SK-N-SH (cell line): Measurements from ENCODE around the gene ZAR1L. TPM values are rescaled to one million over a fixed set of nuclear protein-coding genes. Genes with fewer than 3 reads are reported as not detected.

Experiments
- CTCF ChIA-PET: fragments of 300-600, 350-600 bp; formaldehyde crosslinking; extraction: SDS; loops from one replicate; lab custom pipeline; 2021; lab: Yijun Ruan, JAX
- POLR2A ChIA-PET: fragments of 350-600 bp; sonication (Branson Sonifier 250); formaldehyde crosslinking; extraction: SDS; loops from one replicate; lab custom pipeline; 2020; ENCODE audit warnings: antibody characterized with exemption, inconsistent platforms; lab: Yijun Ruan, JAX
- DNase-seq: peaks from one replicate; pipeline ENCODE4 v3.0.0; 2012
- H2AFZ ChIP-seq: fragments of 200-600 bp; sonication (generic); 2 replicates; pipeline ENCODE4 v1.8.1; 2016; ENCODE audit warnings: antibody characterized with exemption, mild to moderate bottlenecking, low read depth
- H3F3A ChIP-seq: fragments of 200-600 bp; sonication (generic); replicated peaks from 2 replicates; pipeline ENCODE3; 2016; ENCODE audit warnings: antibody characterized with exemption, mild to moderate bottlenecking; ENCODE audit not compliant: insufficient read depth
- H3K27ac ChIP-seq, 2 experiments: fragments of 200-500 bp in 1 of 2; fragments of 200-600 bp in 1 of 2; sonication (Bioruptor generic) in 1 of 2; sonication (generic), shearing (Covaris generic) in 1 of 2; 2 replicates each; pipeline versions ENCODE4 v1.5.1 to v1.6.1; 2014 to 2016; ENCODE audit warnings: low read depth in 2 of 2, inconsistent platforms in 1 of 2, low read length in 1 of 2, mild to moderate bottlenecking in 1 of 2, mixed read lengths in 1 of 2
- H3K27me3 ChIP-seq: fragments of 200-600 bp; sonication (generic), shearing (Covaris generic); 2 replicates; pipeline ENCODE4 v1.6.1; 2016; ENCODE audit warnings: mixed run types; ENCODE audit not compliant: insufficient read depth
- H3K36me3 ChIP-seq, 2 experiments: fragments of 200-500 bp in 1 of 2; fragments of 200-600 bp in 1 of 2; sonication (Bioruptor generic) in 1 of 2; sonication (generic) in 1 of 2; replicated peaks in 1 of 2; 2 replicates each; pipeline versions ENCODE3 to v1.5.1; 2014 to 2016; ENCODE audit warnings: low read length in 1 of 2, mild to moderate bottlenecking in 1 of 2; ENCODE audit not compliant: insufficient read depth in 2 of 2, control insufficient read depth in 1 of 2
- H3K4me1 ChIP-seq, 2 experiments: fragments of 200-500 bp in 1 of 2; fragments of 200-600 bp in 1 of 2; sonication (Bioruptor generic) in 1 of 2; sonication (generic), shearing (Covaris generic) in 1 of 2; 2 replicates each; pipeline versions ENCODE4 v1.5.1 to v1.6.1; 2014 to 2016; ENCODE audit warnings: low read depth in 1 of 2, low read length in 1 of 2, mixed run types in 1 of 2; ENCODE audit not compliant: insufficient read depth in 2 of 2, control insufficient read depth in 1 of 2
- H3K4me2 ChIP-seq: fragments of 200-600 bp; sonication (generic), shearing (Covaris generic); 2 replicates; pipeline ENCODE4 v1.6.1; 2017; ENCODE audit warnings: mixed run types
- H3K4me3 ChIP-seq, 2 experiments: fragments of 200-500 bp in 1 of 2; fragments of 200-600 bp in 1 of 2; sonication (Bioruptor generic) in 1 of 2; sonication (generic), shearing (Covaris generic) in 1 of 2; 2 replicates each; pipeline versions ENCODE4 v1.5.1 to v1.8.1; 2014 to 2016; ENCODE audit warnings: low read depth in 2 of 2, inconsistent platforms in 1 of 2, low read length in 1 of 2, mild to moderate bottlenecking in 1 of 2, mixed read lengths in 1 of 2, moderate library complexity in 1 of 2
- H3K79me2 ChIP-seq: fragments of 200-600 bp; sonication (generic); 2 replicates; pipeline ENCODE4 v1.8.1; 2017; ENCODE audit warnings: mild to moderate bottlenecking; ENCODE audit not compliant: insufficient read depth
- H3K9ac ChIP-seq: fragments of 200-600 bp; sonication (generic); 2 replicates; pipeline ENCODE4 v1.6.1; 2017; ENCODE audit warnings: mixed run types
- H3K9me2 ChIP-seq: fragments of 200-600 bp; sonication (generic); 2 replicates; pipeline ENCODE4 v1.6.1; 2017; ENCODE audit warnings: mixed run types
- H3K9me3 ChIP-seq: fragments of 200-600 bp; sonication (generic); 2 replicates; pipeline ENCODE4 v1.6.1; 2017; ENCODE audit warnings: mixed run types, mild to moderate bottlenecking, moderate library complexity
- H4K20me1 ChIP-seq: fragments of 200-600 bp; sonication (generic); 2 replicates; pipeline ENCODE4 v1.6.1; 2017; ENCODE audit warnings: mild to moderate bottlenecking, mixed run types; ENCODE audit not compliant: insufficient read depth
- ELF1 ChIP-seq: IDR thresholded peaks from 2 replicates; pipeline ENCODE4 v1.4.0; 2012
- EZH2phosphoT487 ChIP-seq: fragments of 200-600 bp; sonication (generic); IDR thresholded peaks from 2 replicates; pipeline ENCODE4 v1.6.1; 2017; ENCODE audit warnings: low read depth, mixed run types, mild to moderate bottlenecking, antibody characterized with exemption, moderate library complexity, borderline replicate concordance
- FOXJ3 ChIP-seq: sonication (generic); formaldehyde crosslinking; IDR thresholded peaks from 2 replicates; pipeline ENCODE4 v1.5.1; 2020; ENCODE audit warnings: mild to moderate bottlenecking, missing genetic modification reagents
- FOXM1 ChIP-seq: IDR thresholded peaks from 2 replicates; pipeline ENCODE4 v1.4.0; 2012; ENCODE audit warnings: low read depth, mild to moderate bottlenecking
- GABPA ChIP-seq: IDR thresholded peaks from 2 replicates; pipeline ENCODE4 v1.4.0; 2012; ENCODE audit warnings: low read depth, mild to moderate bottlenecking
- GATA2 ChIP-seq: sonication (generic); formaldehyde crosslinking; IDR thresholded peaks from 2 replicates; pipeline ENCODE4 v1.5.0; 2020; ENCODE audit warnings: mild to moderate bottlenecking, missing genetic modification reagents
- IRF3 ChIP-seq: fragments of 150-350 bp; IDR thresholded peaks from 2 replicates; pipeline ENCODE4 v1.6.1; 2016; ENCODE audit warnings: mild to moderate bottlenecking, low read depth, low read length
- JUND ChIP-seq: IDR thresholded peaks from 2 replicates; pipeline ENCODE4 v1.4.0; 2012
- MEF2A ChIP-seq: IDR thresholded peaks from 2 replicates; pipeline ENCODE4 v1.4.0; 2012; ENCODE audit warnings: low read depth, borderline replicate concordance
- NFIC ChIP-seq: IDR thresholded peaks from 2 replicates; pipeline ENCODE4 v1.4.0; 2012; ENCODE audit warnings: borderline replicate concordance
- NRF1 ChIP-seq: IDR thresholded peaks from 2 replicates; pipeline ENCODE4 v1.6.1; 2012; ENCODE audit warnings: low read depth, mild to moderate bottlenecking, low read length
- POLR2AphosphoS5 ChIP-seq: IDR thresholded peaks from 2 replicates; pipeline ENCODE4 v1.6.1; 2012; ENCODE audit warnings: low read depth, low read length
- RAD21 ChIP-seq: IDR thresholded peaks from 2 replicates; pipeline ENCODE4 v1.6.1; 2012; ENCODE audit warnings: mild to moderate bottlenecking, low read length
- RCOR1 ChIP-seq: fragments of 150-350 bp; IDR thresholded peaks from 2 replicates; pipeline ENCODE4 v1.6.1; 2017; ENCODE audit warnings: antibody characterized with exemption, low read length
- RFX5 ChIP-seq: IDR thresholded peaks from 2 replicates; pipeline ENCODE4 v1.6.1; 2012; ENCODE audit warnings: mild to moderate bottlenecking, improper control_type of control experiment, low read length
- RXRA ChIP-seq: IDR thresholded peaks from 2 replicates; pipeline ENCODE4 v1.4.0; 2012; ENCODE audit warnings: low read depth, mild to moderate bottlenecking, borderline replicate concordance
- SIN3A ChIP-seq: IDR thresholded peaks from 2 replicates; pipeline ENCODE4 v1.6.1; 2012; ENCODE audit warnings: low read depth, mild to moderate bottlenecking, low read length, moderate library complexity, borderline replicate concordance
- TCF12 ChIP-seq: IDR thresholded peaks from 2 replicates; pipeline ENCODE4 v1.4.0; 2012
- TEAD4 ChIP-seq: IDR thresholded peaks from 2 replicates; pipeline ENCODE4 v1.4.0; 2012; ENCODE audit warnings: mild to moderate bottlenecking, borderline replicate concordance; ENCODE audit not compliant: insufficient read depth
- USF1 ChIP-seq: IDR thresholded peaks from 2 replicates; pipeline ENCODE4 v1.4.0; 2012; ENCODE audit warnings: low read depth, borderline replicate concordance
- WGBS: methylation state at CpG from one replicate; pipeline ENCODE4 v1.1.6; 2017; ENCODE audit warnings: low lambda C conversion rate; 5-methylcytosine and 5-hydroxymethylcytosine counted together
- polyA plus RNA-seq, 3 experiments: library from polyadenylated mRNA; depleted of rRNA; stranded (reverse); fragments of >200 nt; gene quantifications; 2 replicates each; pipeline ENCODE4 v1.2.3, GENCODE V29; 2012
- TF ChIP-seq, protein P1 (sequence below): fragments of 150-350 bp; IDR thresholded peaks from 2 replicates; pipeline ENCODE4 v1.6.1; 2017; ENCODE audit warnings: antibody characterized with exemption, low read length, low read depth, borderline replicate concordance
- TF ChIP-seq, protein P2 (sequence below): IDR thresholded peaks from 2 replicates; pipeline ENCODE4 v1.4.0; 2012; ENCODE audit warnings: low read depth, borderline replicate concordance
- TF ChIP-seq, protein P3 (sequence below): IDR thresholded peaks from 2 replicates; pipeline ENCODE4 v1.6.1; 2012; ENCODE audit warnings: mild to moderate bottlenecking, low read depth, low read length, moderate library complexity

Gene ZAR1L, protein sequence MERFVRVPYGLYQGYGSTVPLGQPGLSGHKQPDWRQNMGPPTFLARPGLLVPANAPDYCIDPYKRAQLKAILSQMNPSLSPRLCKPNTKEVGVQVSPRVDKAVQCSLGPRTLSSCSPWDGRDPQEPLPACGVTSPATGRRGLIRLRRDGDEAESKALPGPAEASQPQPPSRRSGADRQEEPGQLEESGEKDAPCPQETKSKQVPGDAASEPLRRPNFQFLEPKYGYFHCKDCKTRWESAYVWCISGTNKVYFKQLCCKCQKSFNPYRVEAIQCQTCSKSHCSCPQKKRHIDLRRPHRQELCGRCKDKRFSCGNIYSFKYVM
- 0.07 TPM in 1 of 2 replicates, not detected in the other for polyA plus RNA-seq (2012; rRNA removed)
- polyA plus RNA-seq (2012; cell fraction: cytosol; rRNA removed): not detected in 2 replicates
- polyA plus RNA-seq (2012; cell fraction: nucleus; rRNA removed): 0.14 and 0.21 TPM in 2 replicates

- H3K79me2 ChIP-seq: peaks cover 19% of the 10 kb centered on the region; the same call in 1 of the 2 replicates
- CTCF ChIA-PET: interaction anchor here (0.7 to 2.7 kb wide), 8 partner anchors 10 to 405 kb away, joined by 3 to 11 read pairs (median 4); no protein-coding TSS in a partner anchor
- peak within 1 kb of the TSS; percentile 90 to 97 for H3K4me3 ChIP-seq
- peak within 1 kb of the TSS; percentile 84 for H3K9ac ChIP-seq
- H3K27me3 ChIP-seq: no peaks in the 10 kb centered on the region
- no peaks in the 10 kb centered on the region for H3K9me3 ChIP-seq
- peak; percentile 90 for DNase-seq
- no peaks in the 10 kb centered on the region for H3K9me2 ChIP-seq
- H3K27ac ChIP-seq: peak within 1 kb of the TSS; percentile 89 to 90
- H3F3A ChIP-seq: no peaks in the 10 kb centered on the region
- no peaks in the 10 kb centered on the region for H4K20me1 ChIP-seq
- H2AFZ ChIP-seq: peak within 1 kb of the TSS; percentile 100
- H3K4me1 ChIP-seq: peaks cover 0 to 6% of the 10 kb centered on the region in 2 experiments; a peak in 2 of 4 replicates
- peaks cover 7 to 15% of the 10 kb centered on the region in 2 experiments for H3K36me3 ChIP-seq
- POLR2A ChIA-PET: interaction anchor here (0.9 to 1.8 kb wide), 6 partner anchors 10 to 469 kb away, joined by 3 to 4 read pairs (median 3); partner anchors contain the start of gene FRY
- peak within 1 kb of the TSS; percentile 83 for H3K4me2 ChIP-seq
- WGBS: 3% methylated on average over 25 of the region's 60 CpGs
- no peak for TF ChIP-seq MEF2A
- TF ChIP-seq GABPA: peak; percentile 44
- TF ChIP-seq RCOR1: no peak
- TF ChIP-seq FOXJ3 (CRISPR knock-in tag): no peak
- TF ChIP-seq, protein P1, sequence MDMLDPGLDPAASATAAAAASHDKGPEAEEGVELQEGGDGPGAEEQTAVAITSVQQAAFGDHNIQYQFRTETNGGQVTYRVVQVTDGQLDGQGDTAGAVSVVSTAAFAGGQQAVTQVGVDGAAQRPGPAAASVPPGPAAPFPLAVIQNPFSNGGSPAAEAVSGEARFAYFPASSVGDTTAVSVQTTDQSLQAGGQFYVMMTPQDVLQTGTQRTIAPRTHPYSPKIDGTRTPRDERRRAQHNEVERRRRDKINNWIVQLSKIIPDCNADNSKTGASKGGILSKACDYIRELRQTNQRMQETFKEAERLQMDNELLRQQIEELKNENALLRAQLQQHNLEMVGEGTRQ: peak; percentile 91
- peak; percentile 83 for TF ChIP-seq POLR2AphosphoS5
- no peak for TF ChIP-seq RAD21
- TF ChIP-seq USF1: peak; percentile 99
- no peak for TF ChIP-seq RXRA
- TF ChIP-seq, protein P2, sequence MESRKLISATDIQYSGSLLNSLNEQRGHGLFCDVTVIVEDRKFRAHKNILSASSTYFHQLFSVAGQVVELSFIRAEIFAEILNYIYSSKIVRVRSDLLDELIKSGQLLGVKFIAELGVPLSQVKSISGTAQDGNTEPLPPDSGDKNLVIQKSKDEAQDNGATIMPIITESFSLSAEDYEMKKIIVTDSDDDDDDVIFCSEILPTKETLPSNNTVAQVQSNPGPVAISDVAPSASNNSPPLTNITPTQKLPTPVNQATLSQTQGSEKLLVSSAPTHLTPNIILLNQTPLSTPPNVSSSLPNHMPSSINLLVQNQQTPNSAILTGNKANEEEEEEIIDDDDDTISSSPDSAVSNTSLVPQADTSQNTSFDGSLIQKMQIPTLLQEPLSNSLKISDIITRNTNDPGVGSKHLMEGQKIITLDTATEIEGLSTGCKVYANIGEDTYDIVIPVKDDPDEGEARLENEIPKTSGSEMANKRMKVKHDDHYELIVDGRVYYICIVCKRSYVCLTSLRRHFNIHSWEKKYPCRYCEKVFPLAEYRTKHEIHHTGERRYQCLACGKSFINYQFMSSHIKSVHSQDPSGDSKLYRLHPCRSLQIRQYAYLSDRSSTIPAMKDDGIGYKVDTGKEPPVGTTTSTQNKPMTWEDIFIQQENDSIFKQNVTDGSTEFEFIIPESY: no peak
- TF ChIP-seq RFX5: no peak
- TF ChIP-seq SIN3A: peak; percentile 97
- no peak for TF ChIP-seq NFIC
- TF ChIP-seq TEAD4: no peak
- TF ChIP-seq TCF12: no peak; the same call in 1 of the 2 replicates
- no peak for TF ChIP-seq IRF3
- TF ChIP-seq, protein P3, sequence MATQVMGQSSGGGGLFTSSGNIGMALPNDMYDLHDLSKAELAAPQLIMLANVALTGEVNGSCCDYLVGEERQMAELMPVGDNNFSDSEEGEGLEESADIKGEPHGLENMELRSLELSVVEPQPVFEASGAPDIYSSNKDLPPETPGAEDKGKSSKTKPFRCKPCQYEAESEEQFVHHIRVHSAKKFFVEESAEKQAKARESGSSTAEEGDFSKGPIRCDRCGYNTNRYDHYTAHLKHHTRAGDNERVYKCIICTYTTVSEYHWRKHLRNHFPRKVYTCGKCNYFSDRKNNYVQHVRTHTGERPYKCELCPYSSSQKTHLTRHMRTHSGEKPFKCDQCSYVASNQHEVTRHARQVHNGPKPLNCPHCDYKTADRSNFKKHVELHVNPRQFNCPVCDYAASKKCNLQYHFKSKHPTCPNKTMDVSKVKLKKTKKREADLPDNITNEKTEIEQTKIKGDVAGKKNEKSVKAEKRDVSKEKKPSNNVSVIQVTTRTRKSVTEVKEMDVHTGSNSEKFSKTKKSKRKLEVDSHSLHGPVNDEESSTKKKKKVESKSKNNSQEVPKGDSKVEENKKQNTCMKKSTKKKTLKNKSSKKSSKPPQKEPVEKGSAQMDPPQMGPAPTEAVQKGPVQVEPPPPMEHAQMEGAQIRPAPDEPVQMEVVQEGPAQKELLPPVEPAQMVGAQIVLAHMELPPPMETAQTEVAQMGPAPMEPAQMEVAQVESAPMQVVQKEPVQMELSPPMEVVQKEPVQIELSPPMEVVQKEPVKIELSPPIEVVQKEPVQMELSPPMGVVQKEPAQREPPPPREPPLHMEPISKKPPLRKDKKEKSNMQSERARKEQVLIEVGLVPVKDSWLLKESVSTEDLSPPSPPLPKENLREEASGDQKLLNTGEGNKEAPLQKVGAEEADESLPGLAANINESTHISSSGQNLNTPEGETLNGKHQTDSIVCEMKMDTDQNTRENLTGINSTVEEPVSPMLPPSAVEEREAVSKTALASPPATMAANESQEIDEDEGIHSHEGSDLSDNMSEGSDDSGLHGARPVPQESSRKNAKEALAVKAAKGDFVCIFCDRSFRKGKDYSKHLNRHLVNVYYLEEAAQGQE: 0 out of 2 replicates have a peak, but pooled peaks have one; percentile 23
- peak; percentile 99 for TF ChIP-seq ELF1
- no peak for TF ChIP-seq GATA2
- TF ChIP-seq NRF1: peak; percentile 40; the same call in 1 of the 2 replicates
- TF ChIP-seq EZH2phosphoT487: no peak
- no peak for TF ChIP-seq JUND
- TF ChIP-seq FOXM1: no peak
These were observed at the start of gene ZAR1L, which contains the start of gene BRCA2 for GRCh38 chr13:32315238-32316027. TSS of gene ZAR1L (minus strand) at chr13:32315363. CDS start at chr13:32311925, 3,438 bp downstream. TSS of gene BRCA2 (plus strand) at chr13:32315508. CDS start at chr13:32316461, 953 bp downstream.
